Stimulated activated CD4-positive, alpha-beta T cell treated with anti-CD3 and anti-CD28 coated beads, Interleukin-1b, Interleukin-23, amount 100 ng/mL, for 4 hours (primary cell): ENCODE results near the gene DNAJC24.
"Not testable (repeated sequence)": the region's sequence is repeated elsewhere in the genome, so short reads cannot be mapped to it uniquely, and the experiment has no call there.

Experiments
- DNase-seq, 2 donors: peaks; one replicate each; pipeline ENCODE4 v3.0.0-alpha.2; 2020; ENCODE audit warnings: low read depth in 2 of 2

Gene DNAJC24, protein sequence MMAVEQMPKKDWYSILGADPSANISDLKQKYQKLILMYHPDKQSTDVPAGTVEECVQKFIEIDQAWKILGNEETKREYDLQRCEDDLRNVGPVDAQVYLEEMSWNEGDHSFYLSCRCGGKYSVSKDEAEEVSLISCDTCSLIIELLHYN

DNA sequence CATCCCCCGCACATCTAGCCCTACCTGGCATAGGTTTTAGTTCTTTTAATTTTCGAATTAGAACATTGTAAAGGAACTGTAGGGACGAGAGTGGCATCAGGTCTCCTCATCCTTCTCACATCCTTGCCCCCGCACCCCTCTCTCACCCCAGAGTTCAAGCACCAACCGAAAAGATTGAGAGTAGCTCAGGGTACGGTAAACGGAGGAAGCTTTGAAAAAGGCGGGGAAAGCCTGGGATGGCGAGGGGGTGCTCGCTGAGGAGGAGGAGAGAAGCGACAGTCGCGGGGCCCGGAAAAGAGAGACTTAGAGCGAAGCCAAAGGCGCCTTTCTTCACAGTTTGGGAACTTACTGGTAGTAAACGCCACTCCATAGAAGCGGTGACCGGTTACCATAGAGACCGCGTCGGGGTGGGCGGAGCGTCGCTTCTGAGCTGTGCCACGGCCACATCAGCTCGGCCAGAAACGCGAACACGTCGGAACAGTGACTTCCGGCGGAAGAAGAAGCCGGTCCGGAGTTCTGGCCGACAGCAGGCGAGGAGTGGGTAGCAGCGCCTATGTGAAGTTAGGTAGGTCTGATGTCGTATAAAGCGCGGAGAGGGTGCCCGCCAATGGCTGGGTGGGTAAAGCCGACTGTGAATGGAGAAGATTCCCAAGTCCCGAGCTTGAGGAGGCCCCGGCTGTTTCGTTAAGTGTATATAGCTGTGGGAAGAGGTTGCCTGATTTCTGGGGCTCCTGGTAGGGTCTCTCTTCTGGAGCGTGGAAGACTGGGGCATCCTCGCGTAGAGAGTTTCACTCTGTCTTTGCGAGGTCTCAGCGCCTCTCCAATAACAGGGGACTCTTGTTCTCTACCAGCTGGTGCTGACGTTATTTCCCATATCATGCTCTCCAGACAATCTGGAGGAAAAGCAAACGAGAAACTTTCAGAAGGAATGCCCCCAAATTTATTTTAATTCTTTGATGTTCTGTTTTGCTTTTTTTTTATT is at the start of gene DNAJC24, which contains the start of gene DCDC1:
TSS of gene DNAJC24 (plus strand) at position 513 of the 982 bp plus-strand sequence. CDS start 889 bp downstream, outside the sequence.
TSS of gene DCDC1 (minus strand) at position 392 of the 982 bp plus-strand sequence. CDS start 41,459 bp downstream, outside the sequence.
- peak; percentile 92 to 93 for DNase-seq

DNA sequence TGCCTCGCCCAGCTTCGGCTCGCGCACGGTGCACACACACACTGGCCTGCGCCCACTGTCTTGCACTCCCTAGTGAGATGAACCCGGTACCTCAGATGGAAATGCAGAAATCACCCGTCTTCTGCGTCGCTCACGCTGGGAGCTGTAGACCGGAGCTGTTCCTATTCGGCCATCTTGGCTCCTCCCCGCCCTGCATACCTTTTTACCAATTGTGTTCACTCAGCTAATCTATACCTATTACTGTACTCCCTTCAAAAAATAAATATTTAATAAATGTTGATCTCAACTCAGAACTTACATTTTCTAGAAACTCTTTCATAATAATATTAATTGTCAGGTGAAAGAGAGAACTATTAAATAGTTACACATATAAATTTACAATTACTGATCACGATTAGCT is 48.2 kb upstream of the DNAJC24 start:
- not testable (repeated sequence) for DNase-seq

DNA sequence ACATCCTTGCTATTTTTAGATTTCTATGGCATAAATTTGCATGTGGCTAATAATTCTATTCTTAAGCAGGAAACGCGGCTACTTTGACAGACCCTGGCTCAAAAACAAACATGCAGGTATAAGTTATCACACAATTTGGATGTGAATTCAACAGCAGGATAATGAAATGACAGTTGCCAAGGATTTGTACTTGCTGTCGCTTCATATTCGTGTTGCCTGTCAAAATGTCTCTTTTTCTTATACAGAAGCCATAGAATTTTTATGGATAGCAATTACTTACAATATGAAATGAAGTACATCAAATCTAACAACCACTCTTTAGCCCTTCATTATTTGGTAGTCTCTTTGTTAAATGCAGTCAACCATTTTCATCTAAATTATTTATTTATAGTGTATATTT is 46.5 kb upstream of the DNAJC24 start:
- no peak for DNase-seq

DNA sequence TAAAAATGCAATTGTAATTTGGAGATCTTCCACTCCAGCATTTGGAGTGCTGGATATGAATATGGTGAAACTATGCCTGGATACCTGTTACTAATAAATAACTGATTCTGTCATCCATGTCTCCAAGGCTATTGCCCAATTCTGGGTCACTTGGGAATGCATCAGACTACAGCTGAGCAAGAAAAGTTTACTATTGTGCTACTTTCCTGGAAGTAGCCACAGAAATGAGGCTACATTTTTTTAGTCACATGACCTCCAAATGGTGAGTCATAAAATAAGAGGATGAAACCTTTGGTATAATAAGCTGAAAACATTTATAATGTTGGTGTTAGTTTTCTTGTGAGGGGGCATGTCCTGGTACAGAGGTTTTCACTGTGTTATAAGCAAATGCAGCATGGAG is 44.5 kb upstream of the DNAJC24 start:
- DNase-seq = no peak

DNA sequence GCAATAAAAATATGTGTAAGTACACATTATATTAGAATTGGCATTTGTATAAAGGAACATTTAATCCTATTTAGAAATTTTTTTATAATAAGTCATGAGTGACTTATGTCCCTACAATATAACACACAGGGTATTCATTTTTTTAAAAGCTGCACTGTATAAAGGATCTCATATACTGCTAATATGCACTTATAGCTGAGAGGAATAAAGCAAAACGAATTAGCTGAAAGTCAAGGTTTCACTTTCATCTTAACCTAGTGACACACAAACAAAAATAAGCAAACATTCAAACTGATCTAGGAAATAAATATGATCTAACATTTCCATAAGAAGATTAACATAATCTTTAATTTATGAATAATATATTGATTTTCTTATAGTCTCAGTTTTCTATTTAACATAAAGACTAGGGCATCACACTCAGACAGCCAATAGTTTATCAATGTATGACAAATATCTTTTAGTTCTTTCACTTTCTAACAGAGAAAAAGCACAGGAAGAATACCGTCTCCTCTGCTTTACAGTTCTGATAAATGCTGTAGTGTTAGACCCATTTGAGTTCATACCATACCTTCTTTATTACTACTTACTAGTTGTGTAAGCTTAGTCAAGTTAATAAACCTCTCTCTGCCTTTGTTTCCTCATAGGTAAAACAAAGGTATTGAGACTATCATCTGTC is 43.1 kb upstream of the DNAJC24 start:
- DNase-seq = no peak

DNA sequence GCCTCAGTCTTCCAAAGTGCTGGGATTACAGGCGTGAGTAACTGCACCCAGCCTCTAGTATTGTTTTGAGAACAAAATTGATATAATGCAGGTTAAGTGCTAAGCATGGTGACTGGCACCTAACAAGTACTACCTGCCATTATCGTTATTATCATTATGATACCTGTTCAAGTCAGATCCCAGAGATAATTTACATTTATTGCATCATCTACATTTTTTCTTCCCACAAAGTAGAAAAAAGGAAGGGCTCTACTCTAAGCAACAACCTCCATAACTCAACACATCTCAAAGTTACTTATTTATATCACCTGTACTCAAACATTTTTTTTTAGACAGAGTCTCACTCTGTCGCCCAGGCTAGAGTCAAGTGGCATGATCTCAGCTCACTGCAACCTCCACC is 42.2 kb upstream of the DNAJC24 start:
- DNase-seq = no peak

DNA sequence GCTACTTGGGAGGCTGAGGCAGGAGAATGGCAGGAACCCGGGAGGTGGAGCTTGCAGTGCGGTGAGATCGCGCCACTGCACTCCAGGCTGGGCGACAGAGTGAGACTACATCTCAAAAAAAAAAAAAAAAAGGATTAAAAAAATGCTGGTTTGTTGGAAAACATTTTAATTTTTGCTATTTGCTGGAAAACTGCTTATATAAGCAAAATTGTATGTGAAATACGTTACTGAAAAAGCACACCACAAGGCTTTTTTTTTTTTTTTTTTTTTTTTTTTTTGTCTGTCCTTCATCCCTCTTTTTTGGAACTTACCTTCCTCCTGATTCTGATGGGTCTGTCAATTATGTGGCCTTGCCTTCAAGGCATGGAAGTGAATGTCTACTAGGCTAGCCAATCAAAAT is 41.0 kb upstream of the DNAJC24 start:
- no peak for DNase-seq

DNA sequence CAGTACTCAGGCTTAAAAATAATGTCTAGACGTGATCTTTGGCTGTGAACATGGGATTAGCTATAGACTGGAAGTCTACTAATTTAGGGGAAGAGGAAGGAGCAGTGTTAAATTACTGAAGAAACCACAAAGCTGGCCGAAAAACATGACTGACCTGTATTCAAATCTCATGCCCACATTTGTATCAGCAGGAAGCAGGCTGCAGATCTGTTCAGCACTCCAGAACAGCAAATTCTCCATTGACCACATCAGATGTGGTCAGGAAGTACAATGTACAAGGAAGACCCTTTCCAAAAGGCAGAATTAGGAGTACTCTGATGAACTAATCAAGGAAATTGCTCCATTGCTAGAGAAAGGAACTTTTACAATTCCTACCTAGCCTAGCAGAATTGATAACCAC is 31.9 kb upstream of the DNAJC24 start:
- DNase-seq = no peak

DNA sequence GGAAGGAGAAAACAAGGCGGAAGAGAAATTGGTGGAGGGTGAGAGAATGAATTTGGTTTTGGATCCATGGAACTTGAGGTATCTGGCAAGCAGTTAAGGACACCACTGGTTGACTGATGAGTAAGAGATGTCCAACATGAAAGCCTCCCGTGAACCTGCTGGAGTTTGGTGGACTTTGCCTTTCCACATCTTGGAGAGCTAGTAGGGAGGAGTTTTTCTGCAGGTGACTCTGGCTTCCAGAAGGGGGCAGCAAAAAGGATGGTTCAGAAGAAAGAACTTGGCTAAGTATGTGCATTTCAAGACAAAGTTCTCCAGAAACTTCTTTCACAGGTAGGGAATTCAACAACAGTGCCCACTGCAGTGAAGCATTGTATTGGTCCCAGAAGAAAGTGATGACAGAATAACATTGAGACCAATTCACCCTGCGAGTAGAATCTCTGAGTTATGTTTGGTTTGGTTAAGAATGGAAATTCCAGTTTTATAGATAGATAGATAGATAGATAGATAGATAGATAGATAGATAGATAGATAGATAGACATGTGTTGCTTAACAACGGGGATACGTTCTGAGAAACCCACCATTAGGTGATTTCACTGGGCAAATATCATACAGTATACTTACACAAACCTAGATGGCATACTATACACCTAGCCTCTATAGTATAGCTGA is 28.6 kb upstream of the DNAJC24 start:
- DNase-seq = no peak

DNA sequence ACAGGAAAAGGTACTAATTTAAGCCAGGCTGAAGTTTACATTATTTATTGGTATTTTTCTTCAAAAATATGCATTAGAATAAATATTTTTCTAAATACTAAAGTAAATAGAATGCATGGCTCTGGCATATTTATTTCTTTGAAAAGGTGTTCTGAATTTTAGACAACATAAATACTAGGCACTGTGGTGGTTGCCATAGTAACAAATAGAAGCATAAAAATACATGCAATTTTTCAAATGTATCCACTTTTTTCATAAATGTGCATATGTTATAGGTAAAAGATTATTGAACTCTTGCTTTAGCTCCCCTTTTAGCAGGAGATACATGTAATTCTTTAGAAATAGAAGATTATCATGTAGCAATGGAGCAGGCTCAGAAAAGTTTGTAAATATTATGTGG is 18.5 kb upstream of the DNAJC24 start:
- no peak for DNase-seq

DNA sequence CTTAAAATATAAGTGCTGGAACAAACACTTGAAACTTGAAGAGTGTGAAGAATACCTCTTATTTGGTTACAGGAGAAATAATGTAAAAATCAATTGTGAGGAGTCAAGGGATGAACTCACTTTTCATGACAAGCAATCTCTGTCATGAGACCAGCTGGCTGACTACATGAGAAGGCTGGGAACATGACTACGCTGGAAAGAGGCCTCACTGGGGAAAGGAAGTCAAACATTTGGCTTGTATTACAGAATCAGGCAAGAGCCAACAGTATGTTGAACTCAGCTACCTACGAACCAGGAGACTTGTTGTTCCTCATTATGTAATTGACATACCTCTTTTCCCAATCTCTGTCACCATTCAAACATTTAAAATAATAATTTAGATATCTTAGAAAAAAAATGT is 14.5 kb upstream of the DNAJC24 start:
- DNase-seq = no peak

DNA sequence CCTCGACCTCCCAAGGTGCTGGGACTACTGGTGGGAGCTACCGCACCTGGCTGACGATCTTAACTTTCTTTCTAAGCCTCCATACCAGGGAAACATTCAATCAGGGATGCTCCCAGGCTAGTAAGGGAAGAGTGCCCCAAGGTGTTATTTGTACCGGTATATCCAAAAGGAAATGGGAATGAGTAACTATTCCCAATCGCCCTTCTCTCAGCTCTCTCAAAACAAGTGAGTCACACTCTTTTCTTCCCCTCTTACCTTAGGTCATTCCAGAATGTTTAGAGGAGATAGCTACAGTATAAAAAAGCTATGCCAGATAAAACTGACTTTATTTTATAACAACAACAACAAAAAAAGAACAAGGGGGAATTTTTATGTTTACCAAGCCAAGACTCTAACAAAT is 13.8 kb upstream of the DNAJC24 start:
- no peak for DNase-seq

DNA sequence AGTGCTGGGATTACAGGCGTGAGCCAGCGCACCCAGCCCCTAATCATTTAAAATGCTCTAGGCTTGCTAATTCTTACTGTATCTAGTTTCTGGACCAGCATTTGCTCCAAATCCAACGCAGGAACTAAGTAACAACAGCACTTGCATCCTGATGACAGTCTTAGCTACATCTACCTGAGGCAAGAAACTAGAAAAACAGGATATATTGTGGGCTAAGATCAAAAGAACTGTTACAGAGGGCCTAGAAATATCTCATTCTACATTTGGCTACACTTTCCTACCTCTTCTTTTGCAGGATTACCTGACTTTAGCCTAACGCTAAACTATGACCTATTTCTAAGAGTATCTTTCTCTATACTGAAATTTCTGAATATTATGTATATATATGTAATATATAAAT is 7.9 kb upstream of the DNAJC24 start:
- no peak for DNase-seq

DNA sequence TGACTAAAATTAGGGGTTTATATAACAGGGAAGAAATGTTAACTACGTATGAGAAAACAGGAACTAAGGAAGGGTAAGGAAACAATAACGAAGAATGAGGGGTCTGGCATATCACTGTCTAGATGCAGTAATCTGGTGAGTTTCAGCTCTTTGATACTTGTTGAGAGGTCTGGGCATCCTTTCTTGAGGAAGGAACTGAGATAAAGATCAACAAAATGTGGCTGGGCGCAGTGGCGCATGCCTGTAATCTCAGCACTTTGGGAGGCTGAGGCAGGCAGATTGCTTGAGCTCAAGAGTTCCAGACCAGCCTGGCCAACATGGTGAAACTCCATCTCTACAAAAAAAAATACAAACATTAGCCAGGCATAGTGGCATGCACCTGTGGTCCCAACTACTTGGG is 2.9 kb upstream of the DNAJC24 start:
- no peak for DNase-seq

DNA sequence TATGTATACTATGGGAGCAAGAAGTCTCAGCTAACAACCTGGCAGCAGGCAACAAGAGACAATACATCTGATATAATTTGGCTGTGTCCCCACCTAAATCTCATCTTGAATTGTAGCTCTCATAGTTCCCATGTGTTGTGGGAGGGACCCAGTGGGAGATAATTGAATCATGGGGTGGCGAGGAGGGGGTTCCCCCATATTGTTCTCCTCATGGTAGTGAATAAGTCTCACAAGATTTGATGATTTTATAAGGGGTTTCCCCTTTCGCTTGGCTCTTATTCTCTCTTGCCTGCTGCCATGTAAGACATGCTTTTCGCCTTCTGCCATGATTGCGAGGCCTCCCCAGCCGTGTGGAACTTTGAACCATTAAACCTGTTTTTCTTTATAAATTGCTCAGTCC is 6.2 kb downstream of the DNAJC24 start:
- no peak for DNase-seq

DNA sequence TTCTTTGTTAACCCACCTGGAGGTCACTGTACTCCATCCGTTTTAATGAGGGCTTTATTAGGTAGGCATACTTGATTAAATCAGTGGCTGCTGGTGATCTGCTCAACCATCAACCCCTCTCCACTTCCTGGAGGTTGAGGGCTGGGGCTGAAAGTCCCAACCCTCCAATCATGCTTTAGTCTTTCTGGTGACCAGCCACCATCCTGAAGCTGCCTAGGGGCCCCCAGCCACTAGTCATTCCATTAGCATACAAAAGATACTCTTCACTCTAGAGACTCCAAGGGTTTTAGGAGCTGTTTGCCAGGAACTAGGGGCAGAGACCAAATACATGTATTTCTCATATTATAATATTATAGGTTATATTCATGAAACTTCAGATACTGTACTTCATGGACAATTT is 13.5 kb downstream of the DNAJC24 start:
- DNase-seq = no peak

DNA sequence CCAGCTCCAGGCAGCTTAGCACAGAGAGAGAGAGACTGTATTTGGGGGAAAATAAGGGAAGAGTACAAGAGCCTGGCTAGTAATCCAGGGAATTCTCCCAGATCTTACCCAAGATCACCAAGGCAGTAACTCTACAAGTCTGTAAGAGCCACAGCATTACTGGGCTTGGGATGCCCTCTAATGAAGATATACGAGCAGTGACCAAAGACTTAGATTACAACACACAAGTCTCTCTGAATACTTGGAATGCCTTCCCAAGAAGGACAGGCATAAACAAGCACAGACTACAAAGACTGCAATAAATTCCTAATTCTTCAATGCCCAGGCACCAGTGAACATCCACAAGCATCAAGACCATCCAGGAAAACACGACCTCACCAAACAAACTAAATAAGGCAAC is 17.7 kb downstream of the DNAJC24 start:
- DNase-seq = no peak

DNA sequence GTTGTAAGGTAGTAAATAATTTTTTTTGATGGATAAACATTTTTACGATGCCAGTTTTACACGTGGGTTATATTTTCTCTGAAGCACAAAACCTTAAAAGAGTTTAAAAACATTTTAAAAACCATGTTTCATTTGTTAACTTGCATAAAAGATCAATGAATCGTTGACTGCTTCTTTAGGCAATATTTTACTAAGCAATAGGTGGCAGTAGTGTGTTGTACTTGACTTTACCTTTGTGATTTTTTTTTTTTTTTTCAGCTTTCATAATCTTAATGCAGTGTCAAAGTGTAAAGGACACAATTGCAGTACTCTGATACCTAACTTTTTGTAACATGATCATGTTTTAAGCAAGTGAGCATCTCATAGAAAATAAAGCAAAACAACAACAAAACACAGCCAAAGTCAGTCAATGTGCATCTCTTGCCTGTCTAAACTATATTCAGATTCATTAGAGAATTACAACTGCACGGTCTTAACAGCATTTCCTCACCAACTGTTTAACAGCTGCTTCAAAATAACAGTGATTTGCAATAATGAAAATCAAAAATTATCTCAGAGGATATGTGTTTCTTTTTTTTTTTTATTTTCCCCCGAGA is 27.7 kb downstream of the DNAJC24 start:
- DNase-seq = no peak

DNA sequence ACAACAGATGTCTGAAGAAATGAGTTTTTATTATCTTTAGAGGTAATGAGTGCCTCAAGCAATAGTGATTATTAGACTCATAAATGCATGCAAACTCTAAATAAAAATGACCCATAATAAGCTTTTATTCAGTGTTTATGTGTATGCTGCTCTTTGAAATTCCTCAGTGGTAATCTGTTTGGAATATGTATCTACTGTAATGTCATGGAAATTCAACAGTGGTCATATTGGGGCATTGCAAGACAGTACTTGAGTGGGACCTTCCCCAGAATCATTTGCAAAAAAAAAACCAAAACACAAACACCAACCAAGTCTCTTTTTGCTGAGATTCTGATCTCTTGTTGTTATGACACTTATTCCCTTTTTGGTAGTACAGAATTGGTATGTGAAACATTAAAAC is 35.0 kb downstream of the DNAJC24 start:
- DNase-seq = no peak

DNA sequence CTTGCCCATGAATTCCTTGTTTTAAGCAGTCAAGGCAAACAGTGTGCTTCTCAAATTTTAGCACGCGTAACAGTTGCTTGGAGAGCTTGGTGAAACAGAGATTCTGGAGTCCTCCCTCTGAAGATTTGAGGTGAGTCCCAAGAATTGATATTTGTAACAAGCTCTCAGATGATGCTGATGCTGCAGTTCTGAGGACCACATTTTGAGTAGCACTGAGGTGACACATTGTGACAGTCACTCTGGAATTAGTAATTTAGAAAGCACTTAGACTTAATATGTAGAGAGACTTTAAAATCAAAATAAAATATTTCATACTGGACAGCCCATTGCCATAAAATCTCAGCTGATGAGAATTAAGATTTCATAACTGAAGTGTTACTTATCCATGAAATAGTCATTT is 38.5 kb downstream of the DNAJC24 start:
- no peak for DNase-seq

DNA sequence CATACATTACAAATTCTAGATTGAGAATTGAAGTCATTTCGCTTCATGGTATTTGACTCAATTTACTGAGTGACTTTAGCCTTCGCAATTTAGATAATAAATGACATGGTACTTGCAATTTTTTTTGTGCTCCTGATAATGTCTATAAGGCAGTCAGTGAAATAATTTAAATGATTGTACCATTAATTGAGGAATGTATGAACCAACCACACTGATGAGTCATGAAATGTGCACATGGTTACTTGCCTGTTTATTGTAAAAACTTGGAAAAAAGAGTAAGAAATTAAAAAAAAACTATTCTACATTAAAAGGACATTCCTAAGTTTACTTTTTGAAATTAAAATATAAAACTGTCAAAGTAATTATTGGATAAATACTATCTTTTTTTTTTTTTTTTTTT is 43.3 kb downstream of the DNAJC24 start:
- no peak for DNase-seq

DNA sequence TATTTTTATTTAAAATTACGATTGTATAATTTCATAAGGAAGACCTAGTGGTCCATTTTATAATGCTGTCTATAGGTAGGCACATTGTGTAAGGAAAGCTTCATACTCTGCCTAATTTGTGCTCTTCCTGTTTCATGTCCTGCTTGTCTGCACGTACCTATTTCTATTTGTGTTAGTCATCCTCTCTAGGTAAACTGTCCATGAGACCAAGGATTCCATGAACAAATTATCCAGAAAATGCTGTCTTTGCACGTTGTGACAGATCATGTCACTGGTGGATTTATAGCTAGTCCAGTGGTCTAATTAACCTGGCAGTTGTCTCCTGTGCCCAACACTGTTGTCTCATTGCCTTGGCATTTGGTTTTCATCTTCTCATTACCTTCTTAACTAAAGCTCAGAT is 44.7 kb downstream of the DNAJC24 start:
- no peak for DNase-seq
